Fibroblast of lung (primary cell): ENCODE measurements around the gene YJEFN3.

Experiments used
- EZH2 ChIP-seq: IDR thresholded peaks from 2 replicates; pipeline ENCODE4 v1.5.1; 2012; ENCODE audit warnings: low read length, control low read depth, mild to moderate bottlenecking; ENCODE audit errors: missing control alignments
- TF ChIP-seq, protein P1 (sequence below), 2 donors: IDR thresholded peaks in 1 of 2; conservative IDR thresholded peaks in 1 of 2; 1 replicate in 1 of 2; 2 replicates in 1 of 2; pipeline ENCODE4 v1.5.1; 2011 to 2012; ENCODE audit warnings: low read length in 2 of 2, control low read depth in 1 of 2, inconsistent platforms in 1 of 2, low read depth in 1 of 2, mild to moderate bottlenecking in 1 of 2

DNA sequence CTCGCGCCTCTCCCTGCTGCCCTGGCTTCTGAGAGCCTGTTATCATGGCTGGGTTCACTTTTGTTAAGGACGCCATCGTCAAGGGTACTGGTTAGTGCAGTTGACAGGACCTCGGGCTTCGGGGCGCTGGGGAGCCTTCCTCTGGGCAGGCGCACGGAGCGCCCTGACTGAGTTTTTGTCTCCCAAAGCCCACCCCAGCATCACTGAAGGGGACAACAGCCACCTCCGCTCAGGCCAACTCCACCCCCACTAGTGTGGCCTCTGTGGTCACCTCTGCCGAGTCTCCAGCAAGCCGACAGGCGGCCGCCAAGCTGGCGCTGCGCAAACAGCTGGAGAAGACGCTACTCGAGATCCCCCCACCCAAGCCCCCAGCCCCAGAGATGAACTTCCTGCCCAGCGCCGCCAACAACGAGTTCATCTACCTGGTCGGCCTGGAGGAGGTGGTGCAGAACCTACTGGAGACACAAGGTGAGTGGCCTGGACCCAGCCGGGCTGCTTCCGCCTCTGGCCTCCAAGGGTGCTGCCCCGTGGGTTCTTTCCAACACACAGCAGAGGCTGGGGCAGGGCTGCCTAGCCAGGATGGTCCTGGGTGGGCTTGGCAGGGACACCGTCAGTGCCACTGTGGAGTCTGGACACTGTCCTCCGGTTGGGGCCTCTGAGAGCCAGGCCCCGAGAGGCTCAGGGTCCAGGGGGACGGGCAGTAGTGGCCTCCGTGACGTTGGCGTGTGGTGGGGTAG lies 30.3 kb upstream of the YJEFN3 start:
- TF ChIP-seq, protein P1, sequence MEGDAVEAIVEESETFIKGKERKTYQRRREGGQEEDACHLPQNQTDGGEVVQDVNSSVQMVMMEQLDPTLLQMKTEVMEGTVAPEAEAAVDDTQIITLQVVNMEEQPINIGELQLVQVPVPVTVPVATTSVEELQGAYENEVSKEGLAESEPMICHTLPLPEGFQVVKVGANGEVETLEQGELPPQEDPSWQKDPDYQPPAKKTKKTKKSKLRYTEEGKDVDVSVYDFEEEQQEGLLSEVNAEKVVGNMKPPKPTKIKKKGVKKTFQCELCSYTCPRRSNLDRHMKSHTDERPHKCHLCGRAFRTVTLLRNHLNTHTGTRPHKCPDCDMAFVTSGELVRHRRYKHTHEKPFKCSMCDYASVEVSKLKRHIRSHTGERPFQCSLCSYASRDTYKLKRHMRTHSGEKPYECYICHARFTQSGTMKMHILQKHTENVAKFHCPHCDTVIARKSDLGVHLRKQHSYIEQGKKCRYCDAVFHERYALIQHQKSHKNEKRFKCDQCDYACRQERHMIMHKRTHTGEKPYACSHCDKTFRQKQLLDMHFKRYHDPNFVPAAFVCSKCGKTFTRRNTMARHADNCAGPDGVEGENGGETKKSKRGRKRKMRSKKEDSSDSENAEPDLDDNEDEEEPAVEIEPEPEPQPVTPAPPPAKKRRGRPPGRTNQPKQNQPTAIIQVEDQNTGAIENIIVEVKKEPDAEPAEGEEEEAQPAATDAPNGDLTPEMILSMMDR (conservative IDR thresholded peaks at IDR 0.05 in 1 of 2, IDR thresholded peaks at IDR 0.05 in 1 of 2; ENCODE audit: low read depth in 1 of 2, low read length in 2 of 2): no peak
- no peak for TF ChIP-seq EZH2
